Epithelial cell of prostate (primary cell): ENCODE results near the gene NIM1K.
"Not testable (repeated sequence)": the region's sequence is repeated elsewhere in the genome, so short reads cannot be mapped to it uniquely, and the experiment has no call there.

Experiments
- DNase-seq: peaks from one replicate; pipeline ENCODE4 v3.0.0-alpha.2; 2011; ENCODE audit warnings: low read depth, low spot score
- H3K27ac ChIP-seq: fragments of 450-650 bp; 2 replicates; pipeline ENCODE4 v1.5.1; 2017; ENCODE audit warnings: mild to moderate bottlenecking

NIM1K gene

GRCh38 chr5:43309637-43310036, 117.6 kb downstream of the NIM1K start:
- DNase-seq, result peak; percentile 65
- H3K27ac ChIP-seq, result peak overlapping the region; percentile 50

- no peak for DNase-seq
- peak overlapping the region; percentile 92 for H3K27ac ChIP-seq
Observed at GRCh38 chr5:43312076-43312661, 120.1 kb downstream of the NIM1K start.

GRCh38 chr5:43312699-43313034, 120.6 kb downstream of the NIM1K start:
- DNase-seq, result no peak
- peak overlapping the region; percentile 92 for H3K27ac ChIP-seq

GRCh38 chr5:43313035-43313853, 121.2 kb downstream of the NIM1K start, which contains the start of gene HMGCS1:
Gene HMGCS1 (minus strand): TSS chr5:43313412. CDS start chr5:43298965, 14,447 bp downstream.
- DNase-seq, result peak; percentile 96
- peak within 1 kb of the TSS; percentile 92 for H3K27ac ChIP-seq

GRCh38 chr5:43313854-43314457, 121.9 kb downstream of the NIM1K start:
- H3K27ac ChIP-seq, result peak overlapping the region; percentile 92
- DNase-seq, result no peak

- no peak for DNase-seq
- H3K27ac ChIP-seq, result peak overlapping the region; percentile 92
Observed at GRCh38 chr5:43314724-43315123, 122.7 kb downstream of the NIM1K start.

GRCh38 chr5:43315263-43315662, 123.2 kb downstream of the NIM1K start:
- H3K27ac ChIP-seq, result peak overlapping the region; percentile 92
- peak; percentile 70 for DNase-seq

- H3K27ac ChIP-seq, result peak overlapping the region; percentile 92
- no peak for DNase-seq
Observed at GRCh38 chr5:43315682-43316081, 123.7 kb downstream of the NIM1K start.

- no peak for DNase-seq
- H3K27ac ChIP-seq, result no peak overlapping the region
Observed at GRCh38 chr5:43316421-43316820, 124.4 kb downstream of the NIM1K start.

GRCh38 chr5:43320846-43321245, 128.8 kb downstream of the NIM1K start:
- H3K27ac ChIP-seq, result no peak overlapping the region
- no peak for DNase-seq

- DNase-seq, H3K27ac ChIP-seq: not testable (repeated sequence)
Observed at GRCh38 chr5:43323488-43323887, 131.5 kb downstream of the NIM1K start.

- not testable (repeated sequence) for DNase-seq, H3K27ac ChIP-seq
Observed at GRCh38 chr5:43325624-43326023, 133.6 kb downstream of the NIM1K start.
